ENCODE measurements around the gene KCNF1.

Gene KCNF1

GRCh38 chr2:10934308-10934978 is 22.7 kb downstream of the KCNF1 start:
- Histone ChIP-seq H3K9ac (ENCODE audit: low read length) (no peak overlapping the region), H3K9me3 (replicated peaks; ENCODE audit: insufficient read depth, low read length) (0 out of 2 replicates have a peak, but pooled peaks cover 4% of the 10 kb centered on the region), H3K27me3 (replicated peaks; ENCODE audit: insufficient read depth, low read length) (no peaks in the 10 kb centered on the region), H3K4me1 (ENCODE audit: low read length) (peaks cover 14% of the 10 kb centered on the region), H3K36me3 (replicated peaks; ENCODE audit: insufficient read depth, low read length) (no peaks in the 10 kb centered on the region), H3K4me3 (ENCODE audit: low read length) (no peak overlapping the region), H3K27ac (ENCODE audit: low read length) (no peak overlapping the region), H3F3A (ENCODE audit: insufficient read depth, low read length) (no peaks in the 10 kb centered on the region), H4K20me1 (ENCODE audit: insufficient read depth, low read length) (no peaks in the 10 kb centered on the region), H3K79me2 (ENCODE audit: low read length) (no peaks in the 10 kb centered on the region), H2AFZ (ENCODE audit: low read length) (no peak overlapping the region), H3K4me2 (ENCODE audit: low read depth, low read length) (no peak overlapping the region), H3K9me2 (replicated peaks; ENCODE audit: insufficient read depth, low read length) (no peaks in the 10 kb centered on the region)
- TF ChIP-seq CTCF (IDR thresholded peaks at IDR 0.05; ENCODE audit: low read length) (no peak), EZH2phosphoT487 (IDR thresholded peaks at IDR 0.05; ENCODE audit: low read length) (no peak), EZH2 (optimal IDR thresholded peaks at IDR 0.05; ENCODE audit: low read depth, low read length) (no peak)
- DNase-seq = no peak

GRCh38 chr2:10934979-10935350 is 23.2 kb downstream of the KCNF1 start:
- peaks cover 2% of the 10 kb centered on the region; the same call in 1 of the 2 replicates for H3K27me3 ChIP-seq (replicated peaks; ENCODE audit: insufficient read depth, low read length)
- 0 out of 2 replicates have a peak, but pooled peaks cover 4% of the 10 kb centered on the region for H3K9me3 ChIP-seq (replicated peaks; ENCODE audit: insufficient read depth, low read length)
- H3K27ac ChIP-seq (ENCODE audit: low read length) = no peak overlapping the region
- no peaks in the 10 kb centered on the region for H3K36me3 ChIP-seq (replicated peaks; ENCODE audit: insufficient read depth, low read length)
- no peaks in the 10 kb centered on the region for H3F3A ChIP-seq (ENCODE audit: insufficient read depth, low read length)
- no peaks in the 10 kb centered on the region for H3K79me2 ChIP-seq (ENCODE audit: low read length)
- DNase-seq = no peak
- no peak overlapping the region for H2AFZ ChIP-seq (ENCODE audit: low read length)
- H3K9me2 ChIP-seq (replicated peaks; ENCODE audit: insufficient read depth, low read length) = no peaks in the 10 kb centered on the region
- no peak overlapping the region for H3K4me3 ChIP-seq (ENCODE audit: low read length)
- TF ChIP-seq EZH2 (optimal IDR thresholded peaks at IDR 0.05; ENCODE audit: low read depth, low read length) (no peak), EZH2phosphoT487 (IDR thresholded peaks at IDR 0.05; ENCODE audit: low read length) (no peak), CTCF (IDR thresholded peaks at IDR 0.05; ENCODE audit: low read length) (no peak)
- no peak overlapping the region for H3K9ac ChIP-seq (ENCODE audit: low read length)
- H3K4me1 ChIP-seq (ENCODE audit: low read length) = peaks cover 14% of the 10 kb centered on the region
- no peak overlapping the region for H3K4me2 ChIP-seq (ENCODE audit: low read depth, low read length)
- no peaks in the 10 kb centered on the region for H4K20me1 ChIP-seq (ENCODE audit: insufficient read depth, low read length)

GRCh38 chr2:10935366-10935918 is 23.7 kb downstream of the KCNF1 start:
- no peak for DNase-seq
- H3K27ac ChIP-seq (ENCODE audit: low read length) = no peak overlapping the region
- no peaks in the 10 kb centered on the region for H3K36me3 ChIP-seq (replicated peaks; ENCODE audit: insufficient read depth, low read length)
- H4K20me1 ChIP-seq (ENCODE audit: insufficient read depth, low read length) = no peaks in the 10 kb centered on the region
- no peaks in the 10 kb centered on the region for H3K9me2 ChIP-seq (replicated peaks; ENCODE audit: insufficient read depth, low read length)
- no peaks in the 10 kb centered on the region for H3K79me2 ChIP-seq (ENCODE audit: low read length)
- H2AFZ ChIP-seq (ENCODE audit: low read length) = no peak overlapping the region
- no peak overlapping the region for H3K9ac ChIP-seq (ENCODE audit: low read length)
- H3K4me1 ChIP-seq (ENCODE audit: low read length) = peaks cover 14% of the 10 kb centered on the region
- peaks cover 3% of the 10 kb centered on the region; the same call in 1 of the 2 replicates for H3K27me3 ChIP-seq (replicated peaks; ENCODE audit: insufficient read depth, low read length)
- H3K9me3 ChIP-seq (replicated peaks; ENCODE audit: insufficient read depth, low read length) = 0 out of 2 replicates have a peak, but pooled peaks cover 4% of the 10 kb centered on the region
- no peak overlapping the region for H3K4me2 ChIP-seq (ENCODE audit: low read depth, low read length)
- no peak overlapping the region for H3K4me3 ChIP-seq (ENCODE audit: low read length)
- H3F3A ChIP-seq (ENCODE audit: insufficient read depth, low read length) = no peaks in the 10 kb centered on the region
- no peak for TF ChIP-seq EZH2phosphoT487 (IDR thresholded peaks at IDR 0.05; ENCODE audit: low read length)
- TF ChIP-seq CTCF (IDR thresholded peaks at IDR 0.05; ENCODE audit: low read length) = no peak
- no peak for TF ChIP-seq EZH2 (optimal IDR thresholded peaks at IDR 0.05; ENCODE audit: low read depth, low read length)
